ENCODE measurements around the gene MLN. TPM values are rescaled to one million over a fixed set of nuclear protein-coding genes. Genes with fewer than 3 reads are reported as not detected.
A peak's percentile ranks its signal among the peaks of the same experiment; 100 is the strongest.

The MLN gene
- total RNA-seq, 1 donor = not detected

DNA sequence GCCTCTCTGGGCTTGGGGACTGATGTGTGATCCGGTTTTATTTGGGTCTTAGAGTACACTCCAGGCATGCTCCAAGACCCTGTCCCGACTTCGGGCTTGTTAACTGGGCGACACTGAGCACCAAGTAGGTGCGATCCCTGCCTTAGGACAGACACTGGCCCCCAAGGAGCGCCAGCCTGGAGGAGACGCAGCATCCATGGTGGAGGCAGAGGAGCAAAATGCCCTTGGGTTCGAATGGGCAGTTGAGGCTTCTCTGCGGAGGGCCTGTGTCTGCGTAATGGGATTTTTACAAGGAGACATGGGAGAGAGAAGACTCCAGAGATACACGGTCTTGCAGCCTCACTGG is 14.3 kb downstream of the MLN start:
- DNase-seq (ENCODE audit: low read depth) = no peak
- TF ChIP-seq, protein P1, sequence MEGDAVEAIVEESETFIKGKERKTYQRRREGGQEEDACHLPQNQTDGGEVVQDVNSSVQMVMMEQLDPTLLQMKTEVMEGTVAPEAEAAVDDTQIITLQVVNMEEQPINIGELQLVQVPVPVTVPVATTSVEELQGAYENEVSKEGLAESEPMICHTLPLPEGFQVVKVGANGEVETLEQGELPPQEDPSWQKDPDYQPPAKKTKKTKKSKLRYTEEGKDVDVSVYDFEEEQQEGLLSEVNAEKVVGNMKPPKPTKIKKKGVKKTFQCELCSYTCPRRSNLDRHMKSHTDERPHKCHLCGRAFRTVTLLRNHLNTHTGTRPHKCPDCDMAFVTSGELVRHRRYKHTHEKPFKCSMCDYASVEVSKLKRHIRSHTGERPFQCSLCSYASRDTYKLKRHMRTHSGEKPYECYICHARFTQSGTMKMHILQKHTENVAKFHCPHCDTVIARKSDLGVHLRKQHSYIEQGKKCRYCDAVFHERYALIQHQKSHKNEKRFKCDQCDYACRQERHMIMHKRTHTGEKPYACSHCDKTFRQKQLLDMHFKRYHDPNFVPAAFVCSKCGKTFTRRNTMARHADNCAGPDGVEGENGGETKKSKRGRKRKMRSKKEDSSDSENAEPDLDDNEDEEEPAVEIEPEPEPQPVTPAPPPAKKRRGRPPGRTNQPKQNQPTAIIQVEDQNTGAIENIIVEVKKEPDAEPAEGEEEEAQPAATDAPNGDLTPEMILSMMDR (IDR thresholded peaks at IDR 0.05; ENCODE audit: insufficient read depth, low read depth, low read length) = no peak
- H3K4me3 ChIP-seq (ENCODE audit: low read depth, low read length) = peak overlapping the region; percentile 36

DNA sequence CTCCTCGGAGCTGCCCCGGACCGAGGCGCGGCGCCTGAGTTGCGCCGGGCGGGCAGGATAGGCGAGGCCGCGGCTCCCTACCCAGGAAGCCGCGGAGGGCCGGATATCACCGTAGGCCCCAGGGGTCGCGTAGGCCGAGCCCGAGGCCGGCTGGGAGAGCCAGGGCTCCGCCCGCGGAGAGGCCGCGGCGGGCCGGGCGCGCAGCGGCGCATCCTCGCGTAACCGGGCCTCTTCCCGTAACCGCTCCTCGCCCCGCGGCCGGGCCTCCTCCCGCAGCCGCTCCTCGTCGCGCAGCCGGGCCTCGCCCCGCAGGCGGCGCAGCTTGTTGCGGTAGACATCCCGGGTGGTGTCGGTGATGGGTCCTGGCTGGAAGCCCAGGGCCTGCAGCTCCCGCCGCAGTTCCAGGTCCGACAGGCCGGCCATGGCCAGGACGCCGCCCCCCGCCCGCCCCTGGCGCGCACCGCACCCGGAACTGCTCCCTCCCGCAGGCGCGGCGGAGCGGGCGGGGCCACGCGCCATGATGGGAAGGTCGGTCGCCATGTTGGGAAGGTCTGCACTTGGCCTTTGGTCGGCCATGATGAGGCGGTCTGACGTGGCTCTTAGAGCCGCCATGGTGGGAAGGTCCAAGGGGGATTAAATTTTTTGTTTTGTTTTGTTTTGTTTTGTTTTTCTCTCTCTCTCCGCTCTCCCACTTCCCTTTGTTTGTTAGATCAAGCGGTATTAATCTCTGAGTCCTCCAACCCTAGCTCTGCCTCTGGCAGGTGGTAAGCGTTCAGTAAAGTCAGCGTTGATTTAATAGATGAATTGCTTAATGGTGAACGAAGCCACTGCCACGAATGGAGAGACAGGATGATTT is 14.9 kb downstream of the MLN start, which contains the start of gene LEMD2:
LEMD2 (minus strand) TSS at position 437 of the 856 bp plus-strand sequence; CDS start at position 423, 14 bp downstream.
- peak within 1 kb of the TSS; percentile 69 for H3K4me3 ChIP-seq (ENCODE audit: low read depth, low read length)
- peak; percentile 95 for DNase-seq (ENCODE audit: low read depth)
- TF ChIP-seq, protein P1 (IDR thresholded peaks at IDR 0.05; ENCODE audit: insufficient read depth, low read depth, low read length) = no peak

DNA sequence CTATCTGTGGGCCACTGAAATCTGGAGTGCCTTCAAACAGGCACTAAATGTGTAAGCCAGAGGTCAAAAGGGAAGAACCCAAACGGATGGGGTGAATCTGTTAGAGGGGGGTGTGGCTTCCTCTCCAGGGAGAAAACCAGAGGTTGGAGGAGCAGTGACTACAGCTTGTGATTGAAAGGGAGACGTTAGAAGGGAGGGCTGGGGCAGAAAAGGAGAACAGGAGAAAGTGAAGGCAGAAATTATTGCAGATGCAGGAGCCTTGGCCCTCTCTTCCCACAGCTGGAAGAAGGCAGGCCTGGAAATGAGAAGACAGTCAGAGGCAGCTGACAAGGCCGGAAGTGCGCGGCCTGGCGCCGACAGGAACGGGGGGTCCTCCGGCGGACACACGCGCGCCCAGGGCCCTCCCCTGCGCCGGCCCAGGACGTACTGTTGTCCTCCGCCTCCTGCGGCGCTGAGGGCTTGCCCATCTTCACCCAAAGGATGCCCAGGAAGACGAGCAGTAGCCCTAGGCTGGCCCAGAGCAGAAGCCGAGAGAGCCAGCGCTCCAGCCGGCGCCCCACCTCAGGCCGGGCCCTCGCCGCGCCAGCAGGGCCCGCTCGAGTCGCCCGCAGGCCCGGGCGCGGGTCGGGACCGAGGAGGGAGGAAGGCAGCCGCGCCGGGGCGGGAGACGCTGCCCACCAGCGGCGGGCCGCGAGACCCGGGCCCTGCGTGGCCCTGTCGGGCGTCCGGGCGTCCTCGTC is 15.7 kb downstream of the MLN start:
- peak overlapping the region; percentile 69 for H3K4me3 ChIP-seq (ENCODE audit: low read depth, low read length)
- peak; percentile 91 for DNase-seq (ENCODE audit: low read depth)
- TF ChIP-seq, protein P1 (IDR thresholded peaks at IDR 0.05; ENCODE audit: insufficient read depth, low read depth, low read length) = no peak

DNA sequence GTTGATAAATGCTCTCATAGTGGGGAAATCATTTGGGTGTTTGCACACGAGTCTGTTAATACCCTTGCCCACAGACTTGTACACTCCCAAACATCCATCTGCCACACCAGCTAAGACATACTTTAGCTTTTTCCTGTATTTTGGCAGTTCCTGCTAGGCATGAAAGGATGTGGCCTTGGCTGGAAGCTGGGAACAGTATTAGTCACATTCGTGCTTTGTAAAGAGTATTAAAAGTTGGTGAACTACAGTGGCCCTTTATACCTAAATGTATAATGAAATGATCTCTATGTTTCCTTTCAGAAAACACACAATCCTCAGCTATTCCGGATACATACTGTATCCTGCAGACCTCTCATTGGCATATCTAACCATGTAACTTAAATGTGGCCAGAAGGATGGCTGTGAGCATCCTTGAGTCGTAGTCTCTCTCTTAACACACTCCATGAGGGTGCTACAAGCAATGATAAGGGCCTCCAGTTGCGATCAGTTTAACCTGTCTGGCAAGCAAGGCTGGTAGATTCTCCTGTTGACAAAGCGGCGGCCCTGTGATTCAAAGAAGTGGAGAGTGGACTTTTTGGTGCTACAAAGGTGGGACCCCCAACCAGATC is 16.4 kb downstream of the MLN start:
- DNase-seq (ENCODE audit: low read depth) = peak; percentile 30

DNA sequence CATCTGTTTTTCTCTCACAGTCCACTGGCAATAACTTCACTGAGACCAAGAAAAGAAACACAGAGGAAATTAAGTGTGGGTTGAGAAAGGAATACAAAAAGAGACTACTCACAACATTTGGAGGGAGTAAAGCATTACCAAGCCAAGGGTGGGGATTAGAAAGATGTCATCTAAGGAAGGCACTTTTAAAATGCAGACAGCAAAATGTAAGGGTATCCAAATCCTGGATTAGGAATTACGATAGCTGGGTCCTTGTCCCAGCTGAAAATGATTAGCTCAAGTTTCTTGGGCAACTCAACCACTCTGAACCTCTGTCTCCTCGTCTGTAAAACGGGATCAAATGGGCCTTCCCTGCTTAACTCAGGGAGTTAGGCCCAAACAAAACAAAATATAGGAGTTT is 17.1 kb downstream of the MLN start:
- TF ChIP-seq, protein P1 (IDR thresholded peaks at IDR 0.05; ENCODE audit: insufficient read depth, low read depth, low read length) = no peak
- H3K4me3 ChIP-seq (ENCODE audit: low read depth, low read length) = no peak overlapping the region
- DNase-seq (ENCODE audit: low read depth) = no peak

More for the DNA sequence above, 16.4 kb downstream of the MLN start:
- TF ChIP-seq, protein P1 (IDR thresholded peaks at IDR 0.05; ENCODE audit: insufficient read depth, low read depth, low read length) = no peak
- H3K4me3 ChIP-seq (ENCODE audit: low read depth, low read length) = peak overlapping the region; percentile 69

DNA sequence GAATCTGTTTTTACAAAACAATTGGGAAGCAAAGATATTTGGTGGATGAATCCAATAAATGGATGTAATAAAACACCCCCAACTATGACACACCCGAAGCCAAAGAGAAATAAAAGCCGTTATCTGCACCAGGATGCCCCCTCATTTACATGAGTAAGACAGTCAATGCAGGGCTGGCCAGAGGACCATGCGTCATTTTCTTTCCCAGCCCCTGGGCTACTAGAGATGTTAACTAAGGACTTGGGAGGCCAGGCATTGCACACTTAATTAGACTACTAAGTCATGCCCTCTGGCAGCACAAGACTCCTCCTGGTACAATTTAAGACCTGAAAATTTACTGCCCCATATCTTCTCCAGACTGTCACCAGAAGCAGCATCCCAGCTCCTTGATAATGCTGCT is 18.0 kb downstream of the MLN start:
- peak; percentile 79 for DNase-seq (ENCODE audit: low read depth)
- no peak overlapping the region for H3K4me3 ChIP-seq (ENCODE audit: low read depth, low read length)
- TF ChIP-seq, protein P1 (IDR thresholded peaks at IDR 0.05; ENCODE audit: insufficient read depth, low read depth, low read length) = no peak

All from fibroblast of villous mesenchyme (primary cell).